WERI-Rb-1 (cell line): ENCODE results near the gene CREB1.

Experiments used
- DNase-seq: peaks from one replicate; pipeline ENCODE4 v3.0.0-alpha.2; 2020
- H3K27ac ChIP-seq: fragments of 250-450 bp; sonication (Bioruptor Pico); 2 replicates; pipeline ENCODE4 v1.5.1; 2020; ENCODE audit warnings: mild to moderate bottlenecking, moderate library complexity
- H3K27me3 ChIP-seq: fragments of 250-450 bp; sonication (Bioruptor Pico); 2 replicates; pipeline ENCODE4 v1.5.1; 2021; ENCODE audit warnings: mild to moderate bottlenecking, low read depth, moderate library complexity; ENCODE audit not compliant: insufficient read depth, severe bottlenecking
- H3K36me3 ChIP-seq: fragments of 250-450 bp; sonication (Bioruptor Pico); 2 replicates; pipeline ENCODE4 v1.5.1; 2020; ENCODE audit warnings: mild to moderate bottlenecking, moderate library complexity
- H3K4me3 ChIP-seq: 2 replicates; pipeline ENCODE4 v1.5.1; 2011; ENCODE audit warnings: low read depth, mild to moderate bottlenecking, control low read depth, low read length
- H3K9me3 ChIP-seq: fragments of 250-450 bp; sonication (Bioruptor Pico); 2 replicates; pipeline ENCODE4 v1.5.1; 2021; ENCODE audit warnings: mild to moderate bottlenecking, moderate library complexity; ENCODE audit not compliant: severe bottlenecking
- CTCF ChIP-seq: IDR thresholded peaks from 2 replicates; pipeline ENCODE4 v1.5.1; 2011; ENCODE audit warnings: low read depth, mild to moderate bottlenecking, control low read depth, inconsistent platforms, low read length

The CREB1 gene

GRCh38 chr2:207619764-207620203, 90.0 kb downstream of the CREB1 start:
- DNase-seq, result no peak
- H3K9me3 ChIP-seq, result no peaks in the 10 kb centered on the region
- H3K4me3 ChIP-seq, result no peak overlapping the region
- TF ChIP-seq CTCF, result no peak
- H3K36me3 ChIP-seq, result peaks cover 64% of the 10 kb centered on the region
- no peak overlapping the region for H3K27ac ChIP-seq
- H3K27me3 ChIP-seq, result no peaks in the 10 kb centered on the region

GRCh38 chr2:207621501-207622039, 91.8 kb downstream of the CREB1 start:
- no peak overlapping the region for H3K27ac ChIP-seq
- DNase-seq, result no peak
- H3K4me3 ChIP-seq, result no peak overlapping the region
- no peaks in the 10 kb centered on the region for H3K27me3 ChIP-seq
- TF ChIP-seq CTCF, result no peak
- peaks cover 53% of the 10 kb centered on the region for H3K36me3 ChIP-seq
- no peaks in the 10 kb centered on the region for H3K9me3 ChIP-seq

- DNase-seq, result peak; percentile 39
- TF ChIP-seq CTCF, result no peak
- Histone ChIP-seq H3K9me3 (no peaks in the 10 kb centered on the region), H3K27ac (peak overlapping the region; percentile 91), H3K27me3 (no peaks in the 10 kb centered on the region), H3K4me3 (peak overlapping the region; percentile 92), H3K36me3 (peaks cover 35% of the 10 kb centered on the region)
These were observed 94.6 kb downstream of the CREB1 start for GRCh38 chr2:207624185-207625013.

- DNase-seq, result peak; percentile 91
- Histone ChIP-seq H3K27ac (peak within 1 kb of the TSS; percentile 91), H3K9me3 (no peaks in the 10 kb centered on the region), H3K27me3 (no peaks in the 10 kb centered on the region), H3K36me3 (peaks cover 26% of the 10 kb centered on the region), H3K4me3 (peak within 1 kb of the TSS; percentile 92)
- peak; percentile 51; the same call in 1 of the 2 replicates for TF ChIP-seq CTCF
These were observed 95.5 kb downstream of the CREB1 start, which contains the start of gene METTL21A for GRCh38 chr2:207625014-207625907. METTL21A (minus strand) TSS chr2:207625394; CDS start chr2:207624375, 1,019 bp downstream.

- no peaks in the 10 kb centered on the region for H3K9me3 ChIP-seq
- H3K4me3 ChIP-seq, result no peak overlapping the region
- H3K36me3 ChIP-seq, result no peaks in the 10 kb centered on the region
- no peaks in the 10 kb centered on the region for H3K27me3 ChIP-seq
- DNase-seq, result no peak
- no peak overlapping the region for H3K27ac ChIP-seq
- no peak for TF ChIP-seq CTCF
These were observed 99.8 kb downstream of the CREB1 start for GRCh38 chr2:207629553-207629952.
